HG02981 (cell line): ENCODE measurements around the gene CPLX4.

Experiments
- ATAC-seq: cut with Tn5 transposase; IDR thresholded peaks from one replicate; pipeline ENCODE4 v1.9.1; 2021; ENCODE audit warnings: mild to moderate bottlenecking, moderate library complexity; ENCODE audit not compliant: unreplicated experiment

Gene CPLX4

GRCh38 chr18:59308248-59308937, 10.1 kb downstream of the CPLX4 start:
- peak; percentile 85 for ATAC-seq

GRCh38 chr18:59306640-59307039, 11.8 kb downstream of the CPLX4 start:
- no peak for ATAC-seq

GRCh38 chr18:59305295-59305694, 13.2 kb downstream of the CPLX4 start:
- ATAC-seq = no peak

- no peak for ATAC-seq
Observed at GRCh38 chr18:59303656-59304195, 14.7 kb downstream of the CPLX4 start.

- ATAC-seq = no peak
Observed at GRCh38 chr18:59303006-59303405, 15.4 kb downstream of the CPLX4 start.

GRCh38 chr18:59301929-59302328, 16.5 kb downstream of the CPLX4 start:
- no peak for ATAC-seq

GRCh38 chr18:59300676-59301285, 17.7 kb downstream of the CPLX4 start:
- no peak for ATAC-seq

- no peak for ATAC-seq
Observed at GRCh38 chr18:59298871-59299270, 19.6 kb downstream of the CPLX4 start.

GRCh38 chr18:59293317-59293716, 25.1 kb downstream of the CPLX4 start:
- ATAC-seq = no peak

- ATAC-seq = no peak
Observed at GRCh38 chr18:59286341-59286740, 32.1 kb downstream of the CPLX4 start.

- ATAC-seq = no peak
Observed at GRCh38 chr18:59282341-59282740, 36.1 kb downstream of the CPLX4 start.

- no peak for ATAC-seq
Observed at GRCh38 chr18:59279722-59280121, 38.7 kb downstream of the CPLX4 start.

GRCh38 chr18:59279193-59279592, 39.3 kb downstream of the CPLX4 start:
- no peak for ATAC-seq

GRCh38 chr18:59278793-59279192, 39.7 kb downstream of the CPLX4 start:
- ATAC-seq = no peak

- no peak for ATAC-seq
Observed at GRCh38 chr18:59276047-59276446, 42.4 kb downstream of the CPLX4 start.

- ATAC-seq = no peak
Observed at GRCh38 chr18:59275406-59275949, 43.0 kb downstream of the CPLX4 start.

- no peak for ATAC-seq
Observed at GRCh38 chr18:59274533-59274928, 43.9 kb downstream of the CPLX4 start.

GRCh38 chr18:59273759-59274532, 44.5 kb downstream of the CPLX4 start:
- ATAC-seq = no peak

GRCh38 chr18:59272891-59273758, 45.3 kb downstream of the CPLX4 start, which contains the start of gene RAX:
Gene RAX (minus strand): TSS chr18:59273454. CDS start chr18:59273206, 248 bp downstream.
- ATAC-seq = no peak

GRCh38 chr18:59272221-59272888, 46.1 kb downstream of the CPLX4 start:
- ATAC-seq = no peak
